Measurements from ENCODE around the gene ANP32E.
"Not testable (repeated sequence)": the region's sequence is repeated elsewhere in the genome, so short reads cannot be mapped to it uniquely, and the experiment has no call there.

ANP32E gene

DNA sequence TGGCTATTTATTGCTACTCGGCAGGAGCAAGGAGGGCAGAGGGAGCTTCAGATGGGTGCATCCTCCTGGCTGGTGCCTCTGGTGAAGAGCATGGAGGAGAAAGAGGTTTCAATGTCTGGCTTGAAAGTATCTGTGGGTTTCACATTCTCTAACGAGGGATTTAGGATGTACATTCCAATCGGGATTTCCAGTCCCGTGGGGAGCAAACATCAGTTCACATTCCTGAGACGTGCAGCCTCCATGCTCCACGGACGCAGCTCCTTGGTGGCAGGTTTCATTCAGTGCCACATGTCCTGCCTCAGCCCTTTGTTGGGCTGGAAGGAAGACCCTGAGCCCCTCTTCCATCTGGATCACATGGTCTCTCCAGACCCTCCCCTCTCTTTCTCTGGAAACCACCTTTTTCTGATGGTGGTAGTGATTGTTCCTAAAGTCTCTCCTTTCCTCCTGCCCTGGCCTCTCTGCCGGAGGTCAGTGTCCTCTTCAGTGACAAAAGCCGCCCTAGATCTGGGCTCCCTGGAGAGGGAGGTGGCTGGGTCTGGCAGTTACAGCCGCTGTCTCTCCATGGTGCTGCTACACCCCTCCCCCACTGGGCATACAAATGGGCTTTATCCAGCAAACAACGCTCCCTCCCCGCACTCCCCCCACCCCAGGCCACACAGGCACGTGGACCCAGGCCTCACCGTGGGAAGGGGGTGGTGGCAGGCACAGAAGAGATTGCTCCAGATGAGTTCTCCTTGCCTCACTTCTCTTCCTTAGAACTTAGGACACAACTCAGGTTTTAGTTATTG is 20.8 kb upstream of the ANP32E start:
- DNase-seq, result no peak

DNA sequence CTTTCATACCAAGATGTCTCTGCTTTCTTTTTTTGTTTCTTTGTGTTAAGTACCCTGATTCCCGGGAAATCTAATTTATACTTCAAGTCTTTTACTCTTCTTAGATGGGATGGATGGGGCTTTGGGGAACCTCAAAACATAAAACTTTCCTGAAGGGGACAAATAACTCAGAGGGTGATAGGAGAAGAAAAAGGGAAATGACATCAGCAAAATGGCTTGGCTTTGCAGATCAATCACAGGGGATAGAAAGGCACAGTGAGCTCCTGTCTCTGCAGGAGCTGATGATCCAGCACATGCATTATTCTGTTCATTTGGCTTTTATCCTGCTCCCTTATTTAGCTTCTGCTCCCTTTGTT is 20.3 kb upstream of the ANP32E start:
- no peak for DNase-seq

DNA sequence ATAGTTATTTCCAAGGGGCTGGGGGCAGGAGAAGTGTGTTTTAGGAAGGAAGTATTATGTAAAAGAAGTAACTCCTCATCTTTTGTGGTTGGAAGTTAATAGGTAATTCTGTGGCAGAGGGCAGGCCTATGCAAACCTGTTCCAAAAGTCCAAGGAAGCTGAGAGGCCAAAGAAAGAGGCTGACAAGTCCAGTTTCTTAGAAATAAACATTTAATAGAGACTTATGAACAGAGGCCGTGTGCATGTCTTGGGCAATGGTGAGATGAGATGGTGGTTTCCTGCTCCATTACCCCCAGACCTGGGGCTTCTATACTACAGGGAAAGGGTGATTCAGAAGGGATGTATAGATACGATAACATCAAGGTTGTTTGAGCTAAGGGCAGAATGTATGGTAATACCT is 14.0 kb upstream of the ANP32E start:
- no peak for DNase-seq

DNA sequence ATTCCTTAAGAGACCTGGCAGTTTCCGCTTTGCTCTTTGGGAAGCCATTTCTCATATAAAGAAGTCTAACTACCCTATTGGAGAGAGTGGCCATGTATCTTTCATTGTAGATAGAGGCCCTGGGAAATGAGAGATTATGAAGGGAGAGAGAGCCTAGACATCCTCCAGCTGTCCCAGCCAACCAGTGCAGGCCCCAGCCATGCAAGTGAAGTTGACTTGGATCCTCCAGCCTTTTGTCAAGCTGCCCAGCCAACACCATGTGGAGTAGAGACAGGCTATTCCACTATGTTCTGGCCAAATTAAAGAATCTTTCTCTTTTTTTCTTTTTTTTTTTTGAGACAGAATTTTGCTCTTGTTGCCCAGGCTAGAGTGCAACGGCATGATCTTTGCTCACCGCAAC is 7.1 kb upstream of the ANP32E start:
- no peak for DNase-seq

DNA sequence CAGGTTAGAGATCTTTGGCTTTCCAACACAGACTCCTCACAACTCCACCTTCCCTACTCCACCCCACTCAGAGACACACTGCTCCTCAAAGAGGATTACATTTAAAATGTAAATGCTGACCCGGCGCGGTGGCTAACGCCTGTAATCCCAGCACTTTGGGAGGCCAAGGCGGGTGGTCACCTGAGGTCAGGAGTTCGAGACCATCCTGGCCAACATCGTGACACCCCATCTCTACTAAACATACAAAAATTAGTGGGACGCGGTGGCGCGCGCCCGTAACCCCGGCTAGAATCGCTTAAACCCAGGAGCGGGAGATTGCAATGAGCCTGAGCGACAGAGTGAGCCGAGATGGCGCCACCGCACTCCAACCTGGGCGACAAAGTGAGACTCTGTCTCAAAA is 1.8 kb upstream of the ANP32E start:
- no peak for DNase-seq

DNA sequence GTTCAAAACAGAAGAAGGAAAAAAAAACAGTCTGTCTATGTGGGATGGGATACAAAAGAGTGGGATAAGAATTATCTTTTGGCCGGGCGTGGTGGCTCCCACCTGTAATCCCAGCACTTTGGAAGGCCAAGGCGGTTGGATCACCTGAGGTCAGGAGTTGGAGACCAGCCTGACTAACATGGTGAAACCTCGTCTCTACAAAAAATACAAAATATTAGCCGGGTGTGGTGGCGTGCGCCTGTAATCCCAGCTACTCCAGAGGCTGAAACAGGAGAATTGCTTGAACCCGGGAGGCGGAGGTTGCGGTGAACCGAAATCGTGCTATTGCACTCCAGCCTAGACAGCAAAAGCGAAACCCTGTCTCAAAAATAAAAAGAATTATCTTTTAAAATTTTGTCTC is 1.3 kb upstream of the ANP32E start:
- DNase-seq, result not testable (repeated sequence)

DNA sequence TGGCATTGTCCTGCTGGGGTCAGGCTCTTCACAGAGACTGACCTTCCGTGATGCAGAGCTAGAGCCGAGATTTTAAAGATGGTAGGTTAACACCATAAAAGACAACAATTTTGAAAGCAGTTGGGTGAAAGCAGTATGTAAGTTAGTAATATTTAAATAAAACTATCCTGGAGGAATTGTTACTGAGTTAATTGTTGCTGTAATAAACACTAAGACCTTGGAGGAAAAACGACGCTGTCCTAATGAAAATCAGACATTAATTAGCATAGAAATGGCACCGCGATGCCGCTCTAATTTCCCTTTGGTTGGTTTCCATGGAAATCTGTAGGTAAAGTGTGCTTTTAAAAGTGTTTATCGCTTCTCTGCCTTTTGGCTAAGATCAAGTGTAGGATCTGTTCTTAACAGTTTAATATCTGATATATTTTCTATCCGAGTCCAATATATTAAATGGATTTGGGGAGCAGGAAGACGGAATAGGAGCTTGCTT is 745 bp upstream of the ANP32E start:
- DNase-seq, result no peak

DNA sequence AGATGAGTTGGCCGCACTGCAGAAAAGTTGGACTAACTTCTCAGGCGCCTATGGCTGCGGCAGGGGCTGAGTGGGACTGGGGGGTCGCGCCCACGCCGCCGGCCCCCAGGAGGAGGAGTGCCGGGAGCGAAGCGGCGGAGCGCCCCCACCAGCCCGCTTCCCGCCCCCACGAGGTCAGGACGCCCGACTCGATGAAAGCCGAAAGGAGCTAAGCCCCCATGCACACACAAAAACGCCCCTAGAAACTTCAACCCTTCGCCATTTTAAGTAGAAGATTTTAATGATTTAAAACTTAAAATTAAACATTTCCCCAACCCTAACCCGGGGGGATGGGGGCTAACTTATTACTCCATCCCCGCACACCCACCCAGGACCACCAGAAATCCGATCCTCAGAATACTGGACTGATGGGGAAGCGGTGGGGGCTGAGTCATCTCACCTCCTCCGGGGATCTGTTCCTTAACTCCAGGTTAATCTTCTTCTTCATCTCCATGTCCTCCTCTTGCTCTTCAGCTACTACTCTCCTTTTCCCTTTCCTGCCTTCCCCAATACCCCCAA is 539 bp downstream of the ANP32E start:
- no peak for DNase-seq

DNA sequence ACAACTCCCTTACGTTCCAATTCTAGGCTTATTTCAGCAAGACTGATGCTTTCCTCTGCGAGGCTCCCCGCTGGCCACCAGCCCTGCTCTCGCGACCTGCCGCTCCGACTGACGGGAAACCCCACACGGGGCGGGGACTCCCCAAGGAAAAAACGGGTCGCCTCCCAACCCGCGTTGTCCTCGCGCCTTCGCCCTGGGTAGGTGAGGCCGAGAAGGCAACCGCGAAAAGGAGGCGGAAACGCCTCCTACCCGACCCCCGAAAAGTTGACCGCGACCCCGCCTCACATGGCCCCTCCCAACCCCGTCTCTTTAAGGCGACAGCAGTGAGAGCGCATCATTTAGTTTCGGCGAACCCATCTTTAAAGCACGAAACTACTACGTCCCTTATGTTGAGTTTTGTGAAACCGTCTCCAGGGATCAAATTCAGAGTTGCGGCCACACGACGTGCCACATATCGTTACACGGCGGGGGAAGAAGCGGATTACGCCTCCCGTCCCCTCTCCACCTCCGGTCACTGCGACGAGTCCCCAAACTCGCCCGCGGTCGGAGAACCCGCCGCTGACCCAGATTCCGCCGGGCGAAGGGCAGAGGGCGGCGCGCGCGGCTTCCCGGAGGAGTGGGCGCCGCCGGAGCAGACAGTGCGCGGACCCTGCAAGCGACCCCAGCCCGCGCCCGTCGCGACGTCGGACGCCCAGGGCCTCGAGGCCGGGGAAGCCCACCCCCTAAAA is 1.2 kb downstream of the ANP32E start:
- DNase-seq, result peak; percentile 87

DNA sequence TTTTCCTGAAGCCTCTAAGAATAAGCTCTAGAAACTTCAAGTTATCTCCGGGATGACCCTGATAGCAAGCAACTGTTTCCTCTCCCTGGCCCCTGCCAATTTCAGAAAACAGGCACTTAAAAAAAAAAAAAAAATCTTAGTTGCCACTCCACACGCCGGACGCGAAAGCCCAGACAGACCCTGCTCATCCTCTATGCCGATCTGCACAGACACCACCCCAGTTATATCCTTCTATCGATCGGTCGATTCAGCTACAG is 1.7 kb downstream of the ANP32E start:
- DNase-seq, result no peak

DNA sequence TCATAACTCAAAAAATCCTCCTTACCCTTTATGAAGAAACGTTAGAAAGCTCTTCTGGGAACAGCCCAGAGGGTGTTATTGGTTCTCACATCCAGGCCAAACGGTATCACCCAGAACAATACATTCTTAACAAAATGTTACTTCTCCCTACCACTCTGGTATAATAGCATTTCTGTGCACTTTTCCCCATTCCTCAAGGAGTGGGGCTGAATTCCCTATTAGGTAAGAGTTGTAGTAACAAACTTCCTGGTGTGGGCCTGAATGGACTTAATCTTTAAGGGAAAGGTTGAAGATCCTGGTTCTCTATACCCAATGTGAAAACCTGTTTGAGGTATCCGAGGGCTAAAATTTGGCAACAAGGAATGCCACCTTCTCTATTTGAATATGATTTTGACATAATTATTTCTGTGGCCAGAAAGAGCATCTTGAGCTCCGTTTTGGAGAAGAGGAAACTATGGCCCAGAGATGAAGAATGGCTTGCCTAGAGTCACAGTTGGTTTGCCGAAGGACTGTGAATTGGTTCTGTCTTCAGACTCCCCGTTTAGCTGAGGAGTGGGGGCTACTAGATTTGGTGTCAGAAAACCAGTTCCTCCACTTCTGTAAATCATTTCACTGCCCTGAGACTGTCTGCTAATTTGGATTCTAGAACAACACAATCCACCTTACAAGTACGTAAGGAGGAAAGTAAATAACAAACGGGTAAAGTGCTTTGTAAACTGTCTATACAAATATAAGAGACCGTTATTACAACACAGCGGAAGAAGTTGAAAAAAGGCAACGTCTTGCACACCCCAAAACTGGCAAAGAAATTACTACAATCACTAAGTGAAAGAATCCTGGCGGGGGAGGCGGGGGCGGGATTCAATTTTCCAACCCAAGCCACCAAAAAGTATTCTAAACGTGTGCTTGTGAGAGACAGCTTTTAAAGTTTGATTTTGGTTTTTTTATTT is 2.3 kb downstream of the ANP32E start:
- no peak for DNase-seq

DNA sequence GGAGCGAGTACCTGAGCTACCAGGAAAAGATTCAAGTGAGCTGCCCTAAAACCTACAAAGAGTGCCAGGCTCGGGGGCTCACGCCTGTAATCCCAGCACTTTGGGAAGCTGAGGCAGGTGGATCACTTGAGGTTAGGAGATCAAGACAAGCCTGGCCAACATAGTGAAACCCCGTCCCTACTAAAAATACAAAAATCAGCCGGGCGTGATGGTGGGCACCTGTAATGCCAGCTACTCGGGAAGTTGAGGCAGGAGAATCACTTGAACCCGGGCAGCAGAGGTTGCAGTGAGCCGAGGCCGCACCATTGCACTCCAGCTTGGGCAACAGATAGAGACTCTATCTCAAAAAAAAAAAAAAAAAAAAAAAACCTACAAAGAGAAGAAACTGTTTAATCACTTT is 3.0 kb downstream of the ANP32E start:
- not testable (repeated sequence) for DNase-seq

DNA sequence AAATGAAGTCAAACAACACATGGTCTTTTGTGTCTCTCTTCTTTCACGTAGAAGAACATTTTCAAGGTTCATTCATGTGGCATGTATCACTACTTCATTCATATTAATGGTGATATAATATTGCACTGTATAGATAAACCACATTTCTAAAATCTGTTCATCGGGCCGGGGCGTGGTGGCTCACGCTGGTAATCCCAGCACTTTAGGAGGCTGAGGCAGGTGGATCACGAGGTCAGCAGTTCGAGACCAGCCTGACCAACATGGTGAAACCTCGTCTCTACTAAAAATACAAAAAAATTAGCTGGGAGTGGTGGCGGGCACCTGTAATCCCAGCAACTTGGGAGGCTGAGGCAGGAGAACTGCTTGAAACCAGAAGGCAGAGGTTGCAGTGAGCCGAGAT is 7.7 kb downstream of the ANP32E start:
- DNase-seq, result not testable (repeated sequence)

DNA sequence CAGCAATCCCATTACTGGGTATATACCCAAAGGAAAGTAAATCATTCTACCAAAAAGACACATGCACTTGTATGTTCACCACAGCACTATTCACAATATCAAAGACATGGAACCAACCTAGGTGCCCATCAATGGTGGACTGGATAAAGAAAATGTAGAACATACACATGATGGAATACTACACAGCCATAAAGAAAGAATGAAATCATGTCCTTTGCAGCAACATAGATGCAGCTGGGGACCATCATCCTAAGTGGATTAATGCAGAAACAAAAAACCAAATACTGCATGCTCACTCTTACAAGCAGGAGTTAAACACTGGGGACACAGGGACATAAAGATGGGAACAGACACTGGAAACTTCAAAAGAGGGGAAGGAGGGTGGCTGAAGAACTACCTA is 8.7 kb downstream of the ANP32E start:
- no peak for DNase-seq

DNA sequence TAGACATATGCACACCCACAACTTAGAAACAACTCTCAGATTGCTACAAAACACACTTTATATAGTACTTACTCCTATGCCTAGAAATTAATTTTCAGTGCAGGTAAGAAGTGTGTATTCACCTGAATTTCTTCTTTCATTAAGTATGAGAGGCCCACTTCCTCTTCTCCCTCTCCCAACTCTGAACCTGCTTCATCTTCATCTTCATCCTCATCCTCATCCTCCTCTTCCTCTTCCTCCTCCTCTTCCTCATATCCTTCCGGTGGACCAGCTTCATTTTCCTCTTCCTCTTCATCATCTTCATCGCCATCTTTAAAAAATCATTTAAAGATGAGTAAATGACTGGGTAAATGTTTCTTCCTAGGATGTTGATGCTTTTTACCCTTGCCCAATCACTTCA is 9.4 kb downstream of the ANP32E start:
- DNase-seq, result no peak

DNA sequence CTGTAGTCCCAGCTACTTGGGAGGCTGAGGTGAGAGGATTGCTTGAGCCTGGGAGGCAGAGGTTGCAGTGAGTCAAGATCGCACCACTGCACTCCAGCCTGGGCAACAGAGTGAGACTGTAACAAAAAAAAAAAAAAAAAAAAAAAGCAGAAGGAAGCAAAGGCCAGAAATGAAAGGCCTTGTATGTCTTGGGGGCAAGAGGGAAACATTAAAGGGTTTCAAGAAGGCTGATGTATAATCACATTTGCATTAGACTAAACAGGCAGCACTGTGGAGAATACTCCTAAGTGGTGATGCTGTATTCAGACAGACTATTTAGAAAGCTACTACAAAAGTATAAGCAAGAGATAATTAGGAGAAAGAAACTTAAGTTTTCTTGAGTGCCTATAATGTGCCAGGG is 10.4 kb downstream of the ANP32E start:
- no peak for DNase-seq

DNA sequence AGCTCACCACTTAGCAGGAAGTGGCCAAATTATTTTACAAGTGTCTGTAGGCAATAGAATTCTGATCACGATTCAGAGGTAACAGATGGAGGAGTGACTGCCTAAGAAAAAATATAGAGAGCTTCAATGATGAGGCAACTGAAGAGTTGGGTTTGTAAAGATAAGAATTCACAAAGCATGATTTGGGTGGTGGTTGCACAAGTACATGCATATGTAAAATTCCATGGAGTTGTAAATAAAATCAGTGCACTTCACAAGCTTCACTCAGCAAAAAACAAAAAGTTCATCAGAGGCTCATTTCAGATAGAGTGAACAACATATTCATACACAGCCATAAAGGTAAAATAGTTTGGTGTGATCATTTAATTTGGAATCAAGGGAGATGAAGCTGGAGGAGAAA is 10.9 kb downstream of the ANP32E start:
- no peak for DNase-seq

DNA sequence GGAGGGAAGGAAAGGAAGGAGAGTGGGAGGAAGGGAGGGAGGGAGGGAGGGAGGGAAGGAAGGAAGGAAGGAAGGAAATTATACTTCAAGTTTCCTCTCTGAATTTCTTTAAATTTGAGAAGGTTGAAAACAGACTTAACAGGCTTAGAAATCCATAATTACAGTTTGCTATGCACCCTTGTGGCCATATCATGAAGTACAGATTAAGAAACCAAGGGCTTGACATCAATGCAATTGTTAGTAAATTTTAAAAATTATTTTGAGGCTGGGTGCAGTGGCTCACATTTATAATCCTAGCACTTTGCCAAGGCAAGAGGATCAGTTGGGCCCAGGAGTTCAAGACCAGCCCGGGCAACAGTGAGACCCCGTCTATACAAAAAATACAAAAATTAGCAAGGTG is 14.4 kb downstream of the ANP32E start:
- no peak for DNase-seq

DNA sequence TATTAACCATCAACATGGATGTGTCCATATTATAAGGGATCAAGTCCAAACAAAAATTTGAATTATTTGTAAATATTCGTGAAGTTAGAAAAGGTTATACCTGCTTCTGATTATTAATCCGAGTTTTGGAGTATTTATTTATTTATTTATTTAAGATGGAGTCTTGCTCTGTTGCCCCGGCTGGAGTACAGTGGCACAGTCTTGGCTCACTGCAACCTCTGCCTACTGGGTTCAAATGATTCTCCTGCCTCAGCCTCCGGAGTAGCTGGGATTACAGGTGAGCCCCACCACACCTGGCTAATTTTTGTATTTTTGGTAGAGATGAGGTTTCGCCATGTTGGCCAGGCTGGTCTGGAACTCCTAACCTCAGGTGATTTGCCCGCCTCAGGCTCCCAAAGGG is 20.1 kb downstream of the ANP32E start:
- DNase-seq, result not testable (repeated sequence)

DNA sequence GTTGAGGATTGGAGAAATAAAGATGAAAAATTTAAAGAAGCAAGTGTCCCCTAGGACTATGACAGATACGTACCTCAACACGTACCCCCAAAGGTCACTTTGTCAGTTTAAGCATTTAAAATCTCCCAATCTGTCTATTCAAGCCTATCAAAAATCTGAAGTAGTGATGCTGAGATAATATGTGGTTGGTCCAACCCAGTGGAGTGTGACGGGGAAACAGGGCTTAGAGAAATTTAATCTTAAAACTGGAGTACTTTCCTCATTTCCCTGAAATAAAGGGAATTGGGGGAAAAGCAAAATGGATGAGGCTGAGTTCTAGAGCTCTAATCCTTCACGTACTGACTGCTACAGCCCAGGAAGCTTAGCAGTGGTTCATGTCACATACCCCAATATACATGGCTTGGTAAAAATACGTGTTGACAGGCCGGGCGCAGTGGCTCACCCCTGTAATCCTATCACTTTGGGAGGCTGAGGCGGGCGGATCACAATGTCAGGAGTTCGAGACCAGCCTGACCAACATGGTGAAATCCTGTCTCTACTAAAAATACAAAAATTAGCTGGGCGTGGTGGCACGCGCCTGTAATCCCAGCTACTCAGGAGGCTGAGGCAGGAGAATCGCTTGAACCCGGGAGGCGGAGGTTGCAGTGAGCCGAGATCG is 21.7 kb downstream of the ANP32E start:
- not testable (repeated sequence) for DNase-seq

DNA sequence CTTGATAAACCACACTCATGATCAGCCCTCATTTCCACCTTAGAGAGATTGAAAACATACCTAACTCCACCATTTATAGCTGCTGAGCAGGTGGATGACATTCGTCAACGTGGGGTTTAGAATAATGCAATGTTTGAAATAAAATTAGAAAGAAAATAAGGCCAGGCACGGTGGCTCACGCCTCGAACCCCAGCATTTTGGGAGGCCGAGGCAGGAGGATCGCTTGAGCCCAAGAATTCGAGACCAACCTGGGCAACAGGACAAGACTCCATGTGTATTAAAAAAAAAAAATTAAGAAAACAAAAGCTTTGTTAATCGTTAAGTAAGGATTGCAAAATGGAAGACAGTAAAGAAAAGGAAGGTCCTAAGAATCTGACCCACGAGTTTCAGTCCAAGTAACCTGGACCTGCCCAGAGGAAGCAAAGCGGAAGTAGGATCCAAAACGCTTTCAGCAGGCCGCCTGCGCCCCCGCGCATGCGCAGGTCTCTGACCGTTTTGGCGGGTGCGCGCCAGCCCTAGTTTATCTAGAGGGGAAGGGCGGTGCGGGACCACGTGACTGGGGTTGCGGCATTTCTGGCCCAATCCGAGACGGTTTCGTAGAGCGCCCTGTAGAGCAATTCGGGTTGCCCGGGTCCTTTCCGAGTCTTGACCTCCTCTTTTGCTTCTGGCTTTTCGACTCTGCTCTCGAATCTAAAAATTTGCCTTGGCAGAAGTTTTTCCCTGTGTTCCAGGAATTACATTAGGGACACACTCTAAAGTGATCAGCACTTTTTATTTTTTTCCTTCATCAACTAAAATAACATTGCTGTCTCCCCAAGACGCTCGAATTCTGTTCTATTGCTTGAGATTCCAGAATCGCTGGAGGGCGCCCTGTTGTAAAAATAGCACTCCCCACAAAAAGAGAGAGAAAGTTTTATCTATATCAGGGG is 22.5 kb downstream of the ANP32E start:
- DNase-seq, result peak; percentile 98

DNA sequence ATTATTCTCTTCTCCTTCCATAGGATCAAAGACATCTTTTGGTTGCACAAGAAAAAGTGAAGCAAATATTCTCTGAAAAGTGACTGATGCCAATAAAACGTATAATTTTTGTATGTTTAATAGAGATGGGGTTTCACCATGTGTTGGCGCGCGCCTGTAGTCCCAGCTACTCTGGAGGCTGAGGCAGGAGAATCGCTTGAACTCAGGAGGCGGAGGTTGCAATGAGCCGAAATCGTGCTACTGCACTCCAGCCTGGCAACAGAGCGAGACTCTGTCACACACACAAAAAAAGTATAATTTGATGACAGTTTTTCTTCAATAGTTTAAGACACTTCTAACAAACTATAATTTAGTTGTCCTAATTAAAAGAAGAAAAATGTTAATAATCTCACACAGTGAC is 23.8 kb downstream of the ANP32E start:
- DNase-seq, result no peak
